Mucosa of rectum (tissue), 2 donors: ENCODE data around the gene ZNF692.
"Not testable (repeated sequence)": the region's sequence is repeated elsewhere in the genome, so short reads cannot be mapped to it uniquely, and the experiment has no call there.

ENCODE experiments used
- H3K27ac ChIP-seq, 2 donors: one replicate each; pipeline ENCODE4 v1.7.0; 2013; ENCODE audit warnings: inconsistent platforms in 2 of 2, low read depth in 2 of 2, low read length in 2 of 2
- H3K27me3 ChIP-seq, 2 donors: one replicate each; pipeline ENCODE4 v1.7.0; 2013; ENCODE audit warnings: low read length in 2 of 2; ENCODE audit not compliant: control insufficient read depth in 2 of 2, insufficient read depth in 2 of 2
- H3K36me3 ChIP-seq, 2 donors: one replicate each; pipeline ENCODE4 v1.7.0; 2013; ENCODE audit warnings: low read length in 2 of 2; ENCODE audit not compliant: control insufficient read depth in 2 of 2, insufficient read depth in 2 of 2
- H3K4me1 ChIP-seq, 2 donors: one replicate each; pipeline ENCODE4 v1.7.0; 2013; ENCODE audit warnings: low read length in 2 of 2, mild to moderate bottlenecking in 1 of 2; ENCODE audit not compliant: control insufficient read depth in 2 of 2, insufficient read depth in 2 of 2
- H3K4me3 ChIP-seq, 2 donors: one replicate each; pipeline ENCODE4 v1.7.0; 2013; ENCODE audit warnings: low read length in 2 of 2
- H3K9ac ChIP-seq, 2 donors: one replicate each; pipeline ENCODE4 v1.7.0; 2013; ENCODE audit warnings: low read length in 2 of 2, low read depth in 1 of 2, mild to moderate bottlenecking in 1 of 2
- H3K9me3 ChIP-seq, 2 donors: one replicate each; pipeline ENCODE4 v1.7.0; 2013; ENCODE audit warnings: low read length in 2 of 2; ENCODE audit not compliant: control insufficient read depth in 2 of 2
- donor health status: healthy.
- donor health status: Normal muscosa, but diverticular disease.

Gene ZNF692

DNA sequence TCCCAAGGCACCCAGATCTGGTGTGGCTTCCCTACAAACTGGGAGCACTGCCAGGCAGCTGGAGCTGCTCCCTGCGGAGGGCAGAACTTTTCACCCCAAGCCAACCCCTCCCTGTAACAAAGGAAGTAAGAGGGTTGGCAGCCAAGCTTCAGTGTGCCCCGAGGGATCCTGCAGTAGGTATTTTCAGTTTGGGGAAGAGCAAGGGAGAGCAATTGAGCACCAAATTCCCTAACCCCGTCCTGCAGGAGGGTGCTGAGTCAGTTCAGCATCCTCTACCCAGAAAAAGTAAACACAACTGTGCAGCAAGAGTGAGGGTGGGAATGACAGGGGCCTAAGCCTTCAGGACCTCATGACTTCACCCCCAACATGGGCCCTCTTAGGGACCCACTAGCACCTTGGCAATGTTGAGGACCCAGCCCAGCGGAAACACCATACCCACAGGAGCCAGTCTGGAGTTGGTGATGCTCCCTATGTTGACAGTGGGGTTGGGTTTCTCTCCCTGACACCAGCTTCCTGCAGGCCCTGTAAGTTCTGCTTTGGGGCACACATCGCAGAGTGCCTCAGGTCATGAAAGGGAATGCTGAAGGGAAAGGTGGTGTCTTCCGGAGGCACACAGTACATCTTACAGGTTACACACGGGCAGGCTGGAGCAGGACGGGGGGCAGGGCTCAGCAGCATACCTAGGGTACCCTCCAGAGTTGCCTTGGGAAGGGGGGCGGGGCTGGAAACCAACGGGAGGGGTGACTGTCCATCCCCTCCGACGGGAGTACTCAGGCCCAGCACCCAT, 48.0 kb downstream of the ZNF692 start:
- no peak overlapping the region for H3K4me3 ChIP-seq
- peaks cover 35 to 43% of the 10 kb centered on the region in 2 donors for H3K36me3 ChIP-seq
- no peaks in the 10 kb centered on the region for H3K27me3 ChIP-seq
- H3K4me1 ChIP-seq: peaks cover 13 to 14% of the 10 kb centered on the region in 2 donors
- H3K27ac ChIP-seq: no peak overlapping the region
- no peak overlapping the region for H3K9ac ChIP-seq
- H3K9me3 ChIP-seq: no peaks in the 10 kb centered on the region

DNA sequence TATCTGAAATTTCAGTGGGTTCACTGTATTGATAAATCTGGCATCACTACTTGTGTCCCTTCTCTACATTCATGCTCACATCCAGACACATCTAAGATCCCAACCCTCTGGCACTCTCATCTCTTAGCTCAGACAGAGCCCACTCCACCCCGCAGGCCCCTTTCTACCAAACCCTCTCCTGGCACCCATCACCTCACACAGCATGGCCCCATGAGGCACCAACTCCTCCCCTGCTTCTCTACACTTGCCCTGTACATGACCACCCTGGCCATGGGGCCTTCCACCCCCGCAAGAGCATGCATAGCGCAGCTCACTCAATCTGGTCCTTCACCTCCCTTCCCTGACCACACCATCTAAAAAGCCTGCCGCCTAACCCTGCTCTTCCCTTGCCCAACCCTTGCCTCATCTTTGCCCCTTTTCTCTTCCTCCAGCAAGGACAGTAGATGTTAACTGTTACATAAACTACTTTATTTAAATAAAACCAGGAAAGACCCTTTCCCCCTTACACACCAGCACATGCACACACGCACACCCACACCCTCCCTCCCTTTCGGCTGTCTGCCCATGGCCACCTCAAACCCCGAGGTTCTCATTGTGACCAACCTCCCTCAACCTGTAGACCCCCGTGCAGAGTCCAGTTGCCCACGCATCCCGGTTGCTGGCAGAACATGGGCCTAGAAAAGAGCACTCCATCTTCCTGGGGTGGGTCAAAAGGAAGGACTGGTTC, 48.7 kb downstream of the ZNF692 start:
- H3K4me3 ChIP-seq: no peak overlapping the region
- H3K36me3 ChIP-seq: peaks cover 28 to 37% of the 10 kb centered on the region in 2 donors
- no peaks in the 10 kb centered on the region for H3K9me3 ChIP-seq
- H3K27me3 ChIP-seq: no peaks in the 10 kb centered on the region
- no peak overlapping the region for H3K27ac ChIP-seq
- H3K9ac ChIP-seq: no peak overlapping the region
- peaks cover 20 to 22% of the 10 kb centered on the region in 2 donors for H3K4me1 ChIP-seq

DNA sequence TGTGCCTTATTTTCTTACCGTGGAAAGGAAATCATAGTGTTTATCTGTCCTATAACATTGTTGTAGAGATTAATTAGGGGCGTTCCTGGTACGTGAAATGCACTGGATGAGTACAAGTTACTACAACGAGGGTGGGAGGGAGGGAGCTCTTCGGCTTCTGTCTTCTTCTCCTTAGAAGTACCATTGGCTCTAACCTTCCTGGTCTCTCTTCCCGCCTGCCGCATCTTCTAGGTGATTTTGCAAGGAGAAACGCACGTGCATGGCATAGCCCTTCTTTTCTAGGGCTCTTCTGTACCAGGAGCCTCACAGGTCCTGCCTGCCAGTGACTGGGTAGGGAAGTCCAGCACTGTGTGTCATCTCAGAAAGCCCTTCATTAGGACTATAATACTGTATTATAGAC, 50.0 kb downstream of the ZNF692 start:
- H3K4me3 ChIP-seq: no peak overlapping the region
- H3K4me1 ChIP-seq: peaks cover 30 to 31% of the 10 kb centered on the region in 2 donors
- no peaks in the 10 kb centered on the region for H3K9me3 ChIP-seq

DNA sequence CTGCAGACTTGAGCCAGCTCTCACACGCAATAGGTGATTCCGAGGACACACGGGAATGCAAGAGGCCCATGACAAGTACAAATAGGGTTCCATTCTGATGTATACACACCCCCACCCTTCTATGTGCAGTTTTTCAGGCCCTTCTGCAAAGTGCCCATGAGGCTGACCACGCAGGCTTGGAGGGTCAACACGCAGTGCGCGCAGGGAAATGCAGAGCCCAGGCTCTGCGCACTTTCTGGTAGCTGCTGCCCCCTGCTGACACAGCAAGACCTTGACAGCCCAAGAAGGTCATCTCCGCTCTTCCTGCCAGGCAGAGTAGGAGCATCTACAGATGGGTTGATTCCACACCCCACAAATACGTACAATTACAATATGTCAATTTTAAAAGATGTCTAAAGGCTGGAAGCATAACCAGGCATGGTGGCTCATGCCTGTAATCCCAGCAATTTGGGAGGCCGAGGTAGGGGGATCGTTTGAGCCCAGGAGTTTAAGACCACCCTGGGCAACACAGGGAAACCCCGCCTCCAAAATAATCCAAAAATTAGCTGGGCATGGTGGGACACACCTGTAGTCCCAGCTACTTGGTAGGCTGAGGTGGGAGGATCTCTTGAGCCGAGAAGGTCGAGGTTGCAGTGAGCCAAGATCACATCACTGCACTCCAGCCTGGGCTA, 51.7 kb downstream of the ZNF692 start:
- Histone ChIP-seq H3K9me3 (no peaks in the 10 kb centered on the region), H3K9ac (peak overlapping the region in 1 of 2 donors; percentile 29), H3K27me3 (no peaks in the 10 kb centered on the region), H3K4me3 (peak overlapping the region; percentile 10 to 17), H3K27ac (no peak overlapping the region), H3K36me3 (peaks cover 6 to 11% of the 10 kb centered on the region in 2 donors), H3K4me1 (peaks cover 30 to 39% of the 10 kb centered on the region in 2 donors)

More for the DNA sequence above, 50.0 kb downstream of the ZNF692 start:
- H3K27me3 ChIP-seq: no peaks in the 10 kb centered on the region
- H3K36me3 ChIP-seq: peaks cover 16 to 24% of the 10 kb centered on the region in 2 donors
- H3K27ac ChIP-seq: no peak overlapping the region
- no peak overlapping the region for H3K9ac ChIP-seq

DNA sequence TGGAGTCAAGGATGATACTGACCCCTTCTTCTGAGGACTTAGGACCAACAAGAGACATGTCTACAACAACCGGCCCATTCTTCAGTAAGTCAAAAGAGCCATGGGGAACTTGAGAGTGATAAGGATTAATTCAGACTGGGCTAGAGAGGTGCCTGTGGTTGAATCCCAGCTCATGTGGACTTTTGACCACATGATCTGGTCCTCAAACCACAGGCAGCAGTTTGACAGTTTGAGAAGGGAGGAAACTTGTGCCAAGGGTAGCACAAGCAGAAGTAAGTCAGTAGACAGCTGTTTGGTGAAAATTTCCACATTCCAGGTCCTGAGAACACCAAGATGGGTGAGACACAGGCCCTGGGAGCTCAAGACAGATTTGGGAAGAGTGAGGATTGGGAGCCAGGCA, 53.0 kb downstream of the ZNF692 start:
- no peaks in the 10 kb centered on the region for H3K27me3 ChIP-seq
- H3K9ac ChIP-seq: no peak overlapping the region
- peaks cover 34 to 42% of the 10 kb centered on the region in 2 donors for H3K4me1 ChIP-seq

DNA sequence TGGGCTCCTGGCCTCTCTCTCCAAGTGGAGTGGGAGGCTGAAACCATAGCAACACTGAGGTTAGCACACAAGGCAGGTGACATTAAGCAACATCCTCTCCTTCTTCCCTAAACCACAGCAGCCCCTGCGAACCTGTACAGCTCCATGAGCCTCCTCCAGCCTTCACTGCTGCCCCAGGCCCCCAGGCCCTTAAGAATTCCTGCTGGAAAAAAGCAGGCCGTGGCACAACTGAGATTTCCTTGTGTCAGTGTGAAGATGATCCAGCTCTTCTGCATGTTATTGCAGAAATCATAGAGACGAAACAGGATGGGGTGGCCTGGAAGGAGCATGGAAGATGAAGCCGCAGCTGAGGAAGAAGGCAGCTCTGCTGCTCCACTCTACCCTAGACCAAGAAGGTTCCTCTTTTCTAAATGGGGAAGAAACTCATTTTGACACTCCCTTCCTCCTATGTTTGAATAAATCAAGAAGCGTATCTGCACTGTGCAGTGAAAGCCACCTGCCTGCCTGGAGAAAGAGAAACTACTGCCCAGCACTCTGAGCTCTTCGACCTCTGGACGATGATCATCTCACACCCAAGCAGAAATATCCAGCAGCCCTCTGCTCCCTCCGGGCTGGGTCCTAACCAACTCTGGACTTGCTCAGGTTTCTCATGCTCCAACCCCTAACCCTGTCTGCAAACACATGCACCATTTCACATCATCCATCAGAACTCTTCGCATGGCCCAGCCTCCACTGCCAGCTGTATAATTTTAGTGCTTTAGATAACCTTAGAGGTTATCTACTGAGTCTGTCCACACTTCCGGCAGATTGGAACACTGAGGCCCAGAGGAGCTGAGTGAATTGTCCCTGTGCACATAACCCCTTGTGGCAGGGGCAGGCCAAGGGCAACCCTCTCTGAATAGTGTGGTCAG, 53.9 kb downstream of the ZNF692 start:
- peak overlapping the region; percentile 66 to 77 for H3K27ac ChIP-seq

More for the DNA sequence above, 53.0 kb downstream of the ZNF692 start:
- H3K4me3 ChIP-seq: peak overlapping the region in 1 of 2 donors; percentile 8
- peaks cover 0 to 1% of the 10 kb centered on the region in 2 donors for H3K36me3 ChIP-seq
- H3K27ac ChIP-seq: peak overlapping the region; percentile 66 to 77
- no peaks in the 10 kb centered on the region for H3K9me3 ChIP-seq

DNA sequence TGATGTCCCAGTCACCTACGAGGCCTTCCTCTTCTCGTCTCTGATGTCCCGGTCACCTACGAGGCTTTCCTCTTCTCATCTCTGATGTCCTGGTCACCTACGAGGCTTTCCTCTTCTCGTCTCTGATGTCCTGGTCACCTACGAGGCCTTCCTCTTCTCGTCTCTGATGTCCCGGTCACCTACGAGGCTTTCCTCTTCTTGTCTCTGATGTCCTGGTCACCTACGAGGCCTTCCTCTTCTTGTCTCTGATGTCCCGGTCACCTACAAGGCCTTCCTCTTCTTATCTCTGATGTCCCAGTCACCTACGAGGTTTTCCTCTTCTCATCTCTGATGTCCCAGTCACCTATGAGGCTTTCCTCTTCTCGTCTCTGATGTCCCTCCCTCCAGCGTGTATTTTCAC, 55.4 kb downstream of the ZNF692 start:
- not testable (repeated sequence) for H3K9me3 ChIP-seq, H3K4me3 ChIP-seq, H3K9ac ChIP-seq, H3K36me3 ChIP-seq, H3K27me3 ChIP-seq
- peak overlapping the region in 1 of 2 donors; percentile 1 for H3K27ac ChIP-seq
- peaks cover 32 to 42% of the 10 kb centered on the region in 2 donors for H3K4me1 ChIP-seq

More for the DNA sequence above, 53.9 kb downstream of the ZNF692 start:
- H3K4me1 ChIP-seq: peaks cover 32 to 42% of the 10 kb centered on the region in 2 donors
- no peaks in the 10 kb centered on the region for H3K27me3 ChIP-seq
- no peaks in the 10 kb centered on the region for H3K9me3 ChIP-seq
- H3K36me3 ChIP-seq: no peaks in the 10 kb centered on the region
- peak overlapping the region; percentile 7 to 35 for H3K4me3 ChIP-seq
- H3K9ac ChIP-seq: peak overlapping the region in 1 of 2 donors; percentile 19

DNA sequence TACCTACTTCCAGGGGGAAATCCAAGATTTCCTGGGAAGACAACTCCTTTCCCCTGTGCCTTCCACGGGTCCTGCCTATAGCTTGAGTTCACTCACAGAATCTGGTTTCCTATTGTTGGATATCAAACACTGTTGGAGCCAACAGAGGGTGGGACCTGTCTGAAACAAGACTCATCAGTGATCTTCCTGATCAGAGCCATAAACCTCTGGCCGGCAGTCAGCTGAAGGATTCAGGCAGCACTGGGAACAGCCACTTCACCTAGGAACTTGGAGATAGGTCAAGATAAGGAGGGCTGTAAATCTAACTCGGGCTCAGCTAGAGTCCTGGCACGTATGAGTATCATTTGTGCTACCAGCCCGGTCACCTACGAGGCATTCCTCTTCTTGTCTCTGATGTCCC, 56.4 kb downstream of the ZNF692 start:
- Histone ChIP-seq H3K4me1 (peaks cover 32 to 42% of the 10 kb centered on the region in 2 donors), H3K9me3 (no peaks in the 10 kb centered on the region), H3K9ac (no peak overlapping the region), H3K27me3 (no peaks in the 10 kb centered on the region), H3K36me3 (no peaks in the 10 kb centered on the region), H3K27ac (peak overlapping the region; percentile 65 to 75), H3K4me3 (peak overlapping the region; percentile 4 to 22)

DNA sequence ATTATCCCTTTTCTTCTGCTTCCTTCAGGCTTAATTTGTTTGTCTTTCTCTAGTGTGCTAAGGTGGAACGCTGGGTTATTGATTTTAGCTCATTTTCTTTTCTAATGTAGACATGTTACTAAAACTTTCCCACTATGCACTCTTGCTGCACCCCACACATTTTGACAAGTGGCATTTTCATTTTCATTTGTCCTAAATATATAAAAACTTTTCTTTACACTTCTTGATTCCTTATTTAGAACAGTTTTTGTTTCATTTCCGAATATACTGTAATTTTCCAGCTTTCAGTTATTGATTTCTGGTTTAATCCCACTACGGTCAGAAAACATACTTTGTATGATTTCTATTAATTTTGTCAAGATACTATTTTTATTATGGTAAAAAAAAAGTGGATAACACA, 58.4 kb downstream of the ZNF692 start:
- Histone ChIP-seq H3K27ac (no peak overlapping the region), H3K9me3 (no peaks in the 10 kb centered on the region), H3K4me3 (no peak overlapping the region), H3K9ac (no peak overlapping the region), H3K4me1 (peaks cover 17 to 23% of the 10 kb centered on the region in 2 donors), H3K27me3 (no peaks in the 10 kb centered on the region), H3K36me3 (no peaks in the 10 kb centered on the region)
